ENCODE results near the gene MDM4.
"Not testable (repeated sequence)": the region's sequence is repeated elsewhere in the genome, so short reads cannot be mapped to it uniquely, and the experiment has no call there.

MDM4 gene

DNA sequence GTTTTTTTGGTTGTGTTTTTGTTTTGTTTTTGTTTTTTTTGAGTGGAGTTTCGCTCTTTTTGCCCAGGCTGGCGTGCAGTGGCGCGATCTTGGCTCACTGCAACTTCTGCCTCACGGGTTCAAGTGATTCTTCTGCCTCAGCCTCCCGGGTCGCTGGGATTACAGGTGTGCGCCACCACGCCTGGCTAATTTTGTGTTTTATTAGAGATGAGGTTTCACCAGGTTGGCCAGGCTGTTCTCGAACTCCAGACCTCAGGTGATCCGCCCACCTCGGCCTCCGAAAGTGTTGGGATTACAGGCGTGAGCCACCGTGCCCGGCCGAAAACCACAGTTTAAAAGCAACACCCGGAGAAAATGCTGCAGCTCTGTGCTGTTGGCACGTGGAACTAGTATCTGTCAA lies 1.2 kb downstream of the MDM4 start:
- DNase-seq (ENCODE audit: low read depth) = not testable (repeated sequence)

DNA sequence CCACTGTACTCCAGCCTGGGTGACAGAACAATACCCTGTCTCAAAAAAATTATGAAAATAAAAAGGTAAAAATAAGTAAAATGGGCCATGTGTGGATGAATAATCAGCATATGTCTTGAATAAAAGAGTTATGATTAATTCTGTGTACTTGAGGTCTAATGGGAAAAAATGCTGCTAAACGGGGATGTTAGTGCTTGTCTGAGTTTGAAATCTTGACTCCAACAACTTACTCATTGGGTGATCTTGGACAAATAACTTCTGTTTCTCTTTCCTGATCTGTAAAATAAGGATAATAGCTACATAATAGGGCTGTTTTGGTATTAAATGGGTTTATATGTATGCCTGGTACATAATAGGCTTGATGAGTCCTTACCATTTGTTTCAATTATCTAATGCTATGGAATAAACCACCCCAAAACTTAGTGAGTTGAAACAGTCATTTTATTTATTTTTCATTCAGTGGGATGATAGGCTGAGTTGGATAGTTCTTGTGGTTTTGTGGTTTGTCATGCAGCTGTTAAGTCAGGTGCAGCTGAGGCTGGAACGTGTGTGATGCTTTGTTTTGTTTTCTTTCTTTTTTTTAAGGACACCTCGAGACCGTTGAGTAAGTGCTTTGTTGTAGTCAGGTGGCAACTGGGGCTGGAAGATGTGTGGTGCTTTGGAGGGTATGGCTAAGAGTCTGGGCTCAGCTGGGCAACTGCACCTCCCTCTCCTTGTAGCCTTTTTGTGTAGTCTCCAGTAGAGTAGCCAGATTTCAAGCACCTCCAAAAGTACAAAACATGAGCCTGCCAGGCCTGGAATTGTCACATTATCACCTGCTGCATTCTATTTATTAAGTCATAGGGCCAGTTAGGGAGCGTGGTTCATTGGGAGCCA lies 4.9 kb downstream of the MDM4 start:
- no peak for DNase-seq (ENCODE audit: low read depth)

- DNase-seq (ENCODE audit: low read depth) = not testable (repeated sequence)
Observed at GRCh38 chr1:204521941-204522521, 5.8 kb downstream of the MDM4 start.

DNA sequence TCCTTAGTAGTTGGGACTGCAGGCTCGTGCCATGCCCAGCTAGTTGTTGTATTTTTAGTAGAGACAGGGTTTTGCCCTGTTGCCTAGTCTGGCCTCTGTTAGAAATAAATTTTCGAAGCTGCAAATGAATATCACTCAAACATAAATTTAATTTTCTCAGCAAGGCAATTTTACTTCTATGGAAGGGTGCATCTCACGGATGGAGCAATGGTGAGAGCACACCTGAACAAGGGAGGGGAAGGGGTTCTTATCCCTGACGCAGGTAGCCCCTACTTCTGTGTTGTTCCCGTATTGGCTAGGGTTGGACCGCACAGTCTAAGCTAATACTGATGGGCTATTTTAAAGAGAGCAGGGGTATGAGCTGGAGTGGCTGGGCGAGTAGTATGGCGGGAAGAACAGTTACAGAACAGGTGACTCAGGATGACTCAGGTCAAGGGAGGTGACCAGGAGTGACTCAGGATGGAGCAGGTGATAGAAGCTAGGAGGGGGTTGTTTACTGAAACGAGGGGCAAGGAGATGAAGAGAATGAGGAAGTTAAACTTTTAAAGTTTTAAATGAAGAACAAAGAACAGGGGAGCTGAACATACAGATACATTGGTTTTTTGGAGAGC lies 7.5 kb downstream of the MDM4 start:
- no peak for DNase-seq (ENCODE audit: low read depth)

DNA sequence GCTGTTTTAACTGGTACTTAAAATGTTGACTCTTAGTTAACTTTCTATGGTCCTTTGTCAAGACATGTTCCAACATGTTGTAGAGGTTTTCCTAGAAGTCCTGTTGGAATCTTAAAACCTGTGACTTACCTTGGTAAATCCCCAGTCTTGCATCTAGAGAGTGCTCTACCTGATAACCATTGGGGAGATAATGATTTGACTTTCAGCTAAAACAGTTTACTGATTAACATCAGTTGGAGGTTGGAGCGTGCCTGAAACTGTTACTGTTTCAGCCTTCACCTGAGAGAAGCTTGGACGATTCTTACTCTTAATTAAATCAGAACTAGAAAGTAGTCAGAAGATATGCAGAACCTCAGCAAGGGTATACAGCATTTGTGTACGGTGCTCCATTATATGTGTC lies 8.8 kb downstream of the MDM4 start:
- DNase-seq (ENCODE audit: low read depth) = no peak

GRCh38 chr1:204528241-204528640 lies 12.0 kb downstream of the MDM4 start:
- DNase-seq (ENCODE audit: low read depth) = no peak

DNA sequence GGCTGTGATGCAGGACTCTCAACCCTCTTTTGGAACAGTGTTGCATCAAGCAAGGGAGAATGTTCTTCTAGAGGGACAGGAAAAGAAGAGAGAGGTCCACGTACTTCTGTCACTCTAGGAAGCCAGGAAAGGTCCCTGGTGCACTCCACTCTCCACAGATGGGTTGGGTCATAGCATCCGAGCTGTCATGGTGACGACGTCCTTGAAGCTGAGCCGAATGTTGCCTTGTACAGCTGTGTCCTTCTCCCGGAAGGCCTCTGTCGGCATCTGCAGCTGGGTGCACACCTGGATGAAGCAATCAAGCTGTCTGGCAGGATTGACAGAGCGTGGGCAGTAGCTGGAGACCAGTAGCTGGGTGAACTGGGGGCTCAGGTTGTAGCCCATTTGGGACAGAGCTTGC lies 12.5 kb downstream of the MDM4 start:
- DNase-seq (ENCODE audit: low read depth) = no peak

DNA sequence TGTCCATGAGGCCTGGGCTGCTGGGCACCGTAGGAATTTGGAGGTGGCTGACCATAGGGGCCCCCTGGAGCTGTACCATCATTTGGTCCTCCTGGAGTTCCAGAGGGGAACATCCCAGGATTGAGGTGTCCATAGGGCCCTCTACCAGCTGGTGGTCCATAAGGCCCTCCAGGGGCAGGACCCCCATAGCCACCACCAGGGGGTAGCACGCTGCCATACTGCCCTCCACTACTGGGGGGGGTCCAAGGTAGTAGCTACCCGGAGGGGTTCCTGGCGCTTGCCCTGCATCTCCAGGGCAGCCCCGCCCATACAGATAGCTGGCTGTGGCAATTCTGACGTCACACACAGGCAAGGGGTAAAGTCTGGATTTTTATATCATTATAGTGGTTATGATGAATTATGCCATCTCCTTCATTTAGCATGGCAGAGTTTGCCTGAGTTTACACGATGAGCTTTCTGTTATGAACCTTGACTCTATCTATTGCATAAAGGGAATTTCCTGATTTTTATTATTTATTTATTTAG lies 13.2 kb downstream of the MDM4 start:
- no peak for DNase-seq (ENCODE audit: low read depth)

DNA sequence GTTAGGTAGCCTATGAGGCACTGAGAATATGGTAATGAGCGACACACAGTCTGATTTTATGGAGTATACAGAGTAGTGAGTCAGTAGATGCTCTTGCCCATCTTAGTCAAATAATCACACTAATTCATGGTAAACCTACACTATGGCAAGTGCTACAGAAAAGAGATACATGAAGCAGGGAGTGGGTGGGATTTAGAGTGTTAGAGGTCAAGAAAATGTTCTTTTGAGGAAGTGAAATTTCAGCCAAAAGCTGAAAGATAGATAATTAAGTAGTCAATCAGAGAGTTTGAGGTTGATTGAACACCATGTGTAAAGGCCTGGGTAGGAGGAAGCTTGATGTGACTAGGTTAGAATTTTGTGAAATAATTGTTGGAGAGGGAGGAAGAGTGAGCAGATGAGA lies 14.7 kb downstream of the MDM4 start:
- no peak for DNase-seq (ENCODE audit: low read depth)

DNA sequence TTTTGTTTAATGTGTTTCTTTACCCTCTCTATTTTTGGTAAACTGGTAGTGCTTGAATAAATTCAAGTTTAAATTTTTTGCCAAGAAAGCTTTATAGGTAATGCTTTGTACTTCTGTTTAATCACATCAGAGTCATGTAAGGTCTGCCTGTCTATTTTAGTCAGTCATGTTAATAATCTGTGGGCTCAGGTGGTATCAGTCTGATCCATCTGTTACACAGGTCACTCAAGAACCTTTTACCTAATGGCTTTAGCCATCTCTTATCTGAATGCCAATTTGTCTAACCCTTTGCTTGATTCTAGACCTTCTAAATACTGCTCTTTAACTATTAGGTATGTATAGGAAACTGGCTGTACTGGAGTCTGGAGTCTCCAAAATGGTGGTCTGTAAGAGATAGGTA lies 16.6 kb downstream of the MDM4 start:
- no peak for DNase-seq (ENCODE audit: low read depth)

GRCh38 chr1:204541626-204542025 lies 25.4 kb downstream of the MDM4 start:
- no peak for DNase-seq (ENCODE audit: low read depth)

DNA sequence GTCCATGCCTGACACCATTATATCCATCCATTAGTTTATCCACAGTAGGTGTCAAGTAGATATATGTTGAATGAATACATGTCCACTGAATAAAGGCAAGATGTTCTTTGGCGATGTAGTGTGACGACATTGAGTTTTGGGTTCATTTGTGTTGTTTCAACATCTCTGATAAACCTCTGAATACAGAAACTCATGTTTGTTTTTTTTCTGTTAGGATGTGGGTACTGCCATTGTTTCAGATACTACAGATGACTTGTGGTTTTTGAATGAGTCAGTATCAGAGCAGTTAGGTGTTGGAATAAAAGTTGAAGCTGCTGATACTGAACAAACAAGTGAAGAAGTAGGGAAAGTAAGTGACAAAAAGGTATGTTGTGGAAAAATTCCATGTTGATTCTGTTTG lies 28.1 kb downstream of the MDM4 start:
- no peak for DNase-seq (ENCODE audit: low read depth)

GRCh38 chr1:204545202-204545601 lies 29.0 kb downstream of the MDM4 start:
- no peak for DNase-seq (ENCODE audit: low read depth)

DNA sequence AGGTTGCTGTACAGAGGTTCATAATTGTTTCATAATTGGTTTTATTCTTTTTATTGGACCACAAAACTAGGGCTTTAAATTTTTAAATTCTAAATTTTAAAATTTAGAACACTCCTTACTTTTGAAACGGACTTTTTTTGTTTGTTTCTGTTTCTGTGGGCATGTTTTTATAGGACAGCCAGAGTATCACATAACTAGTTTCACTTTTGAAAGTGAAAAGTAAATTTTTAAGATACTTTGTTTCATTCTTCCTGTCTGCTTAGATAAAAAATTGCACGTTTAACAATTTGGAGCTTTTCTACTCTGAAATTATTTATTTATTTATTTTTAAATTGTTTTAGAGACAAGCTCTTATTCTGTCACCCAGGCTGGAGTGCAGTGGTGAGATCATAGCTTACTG lies 29.7 kb downstream of the MDM4 start:
- DNase-seq (ENCODE audit: low read depth) = no peak

DNA sequence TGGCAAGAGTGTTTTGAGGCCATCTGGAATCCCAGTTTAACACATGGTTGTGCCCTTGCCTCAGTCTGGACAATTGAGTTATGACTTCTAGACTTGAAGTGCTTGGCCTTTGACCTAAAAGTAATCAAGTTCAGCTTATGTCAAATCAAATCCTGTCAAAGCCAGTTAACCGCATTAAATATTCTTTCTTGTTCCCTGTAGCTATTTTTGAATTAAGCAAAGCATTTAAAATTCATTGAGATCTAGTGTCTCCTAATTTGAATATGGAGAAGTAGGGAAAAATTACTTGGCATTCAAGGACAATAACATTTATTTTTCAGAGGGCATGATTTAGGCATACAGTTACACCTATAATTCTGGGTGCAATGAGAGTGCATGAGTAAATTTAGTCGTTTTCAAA lies 32.1 kb downstream of the MDM4 start:
- no peak for DNase-seq (ENCODE audit: low read depth)

GRCh38 chr1:204549313-204549712 lies 33.1 kb downstream of the MDM4 start:
- DNase-seq (ENCODE audit: low read depth) = no peak

DNA sequence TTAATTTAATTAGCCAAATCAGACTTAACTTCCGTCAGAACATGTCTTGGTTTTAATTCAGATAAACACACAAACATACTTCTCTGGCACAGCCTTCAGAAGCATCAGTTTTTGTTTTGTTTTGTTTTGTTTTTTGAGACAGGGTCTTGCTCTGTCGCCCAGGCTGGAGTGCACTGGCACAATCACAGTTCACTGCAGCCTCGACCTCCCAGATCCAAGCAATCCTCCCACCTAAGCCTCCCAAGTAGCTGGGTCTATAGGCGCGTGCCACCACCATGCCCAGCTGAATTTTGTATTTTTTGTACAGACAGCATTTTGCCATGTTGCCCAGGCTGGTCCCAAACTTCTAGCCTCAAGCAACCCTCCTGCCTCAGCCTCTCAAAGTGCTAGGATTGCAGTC lies 34.7 kb downstream of the MDM4 start:
- DNase-seq (ENCODE audit: low read depth) = no peak

GRCh38 chr1:204556458-204557052 lies 40.3 kb downstream of the MDM4 start:
- no peak for DNase-seq (ENCODE audit: low read depth)

GRCh38 chr1:204558467-204558866 lies 42.3 kb downstream of the MDM4 start:
- no peak for DNase-seq (ENCODE audit: low read depth)

- not testable (repeated sequence) for DNase-seq (ENCODE audit: low read depth)
Observed at GRCh38 chr1:204560002-204560401, 43.8 kb downstream of the MDM4 start.

GRCh38 chr1:204560590-204561150 lies 44.5 kb downstream of the MDM4 start:
- DNase-seq (ENCODE audit: low read depth) = no peak
